MG63 (cell line): ENCODE results near the gene ATP1A2. TPM values are rescaled to one million over a fixed set of nuclear protein-coding genes. Genes with fewer than 3 reads are reported as not detected.
A peak's percentile ranks its signal among the peaks of the same experiment; 100 is the strongest.

ENCODE experiments used
- DNase-seq: peaks from one replicate; pipeline ENCODE4 v3.0.0-alpha.2; 2020
- H3K27me3 ChIP-seq: fragments of 250-450 bp; sonication (Bioruptor Pico); 2 replicates; pipeline ENCODE4 v1.5.1; 2020; ENCODE audit warnings: mild to moderate bottlenecking, moderate library complexity
- H3K36me3 ChIP-seq: fragments of 250-450 bp; sonication (Bioruptor Pico); 2 replicates; pipeline ENCODE4 v1.5.1; 2020; ENCODE audit warnings: mild to moderate bottlenecking, moderate library complexity
- H3K4me3 ChIP-seq: fragments of 250-450 bp; sonication (Bioruptor Pico); 2 replicates; pipeline ENCODE4 v1.5.1; 2020; ENCODE audit warnings: mild to moderate bottlenecking, moderate library complexity
- H3K9me3 ChIP-seq: fragments of 250-450 bp; sonication (Bioruptor Pico); 2 replicates; pipeline ENCODE4 v1.5.1; 2020; ENCODE audit warnings: mild to moderate bottlenecking, moderate library complexity
- total RNA-seq: library from RNA; depleted of rRNA; stranded (reverse); fragments of >200 nt; shearing (Covaris generic); gene quantifications from 2 replicates; pipeline ENCODE4 v1.2.3, GENCODE V29; 2014; ENCODE audit warnings: low replicate concordance

ATP1A2 gene
- total RNA-seq, 1 experiment from 2014 or later: not detected

DNA sequence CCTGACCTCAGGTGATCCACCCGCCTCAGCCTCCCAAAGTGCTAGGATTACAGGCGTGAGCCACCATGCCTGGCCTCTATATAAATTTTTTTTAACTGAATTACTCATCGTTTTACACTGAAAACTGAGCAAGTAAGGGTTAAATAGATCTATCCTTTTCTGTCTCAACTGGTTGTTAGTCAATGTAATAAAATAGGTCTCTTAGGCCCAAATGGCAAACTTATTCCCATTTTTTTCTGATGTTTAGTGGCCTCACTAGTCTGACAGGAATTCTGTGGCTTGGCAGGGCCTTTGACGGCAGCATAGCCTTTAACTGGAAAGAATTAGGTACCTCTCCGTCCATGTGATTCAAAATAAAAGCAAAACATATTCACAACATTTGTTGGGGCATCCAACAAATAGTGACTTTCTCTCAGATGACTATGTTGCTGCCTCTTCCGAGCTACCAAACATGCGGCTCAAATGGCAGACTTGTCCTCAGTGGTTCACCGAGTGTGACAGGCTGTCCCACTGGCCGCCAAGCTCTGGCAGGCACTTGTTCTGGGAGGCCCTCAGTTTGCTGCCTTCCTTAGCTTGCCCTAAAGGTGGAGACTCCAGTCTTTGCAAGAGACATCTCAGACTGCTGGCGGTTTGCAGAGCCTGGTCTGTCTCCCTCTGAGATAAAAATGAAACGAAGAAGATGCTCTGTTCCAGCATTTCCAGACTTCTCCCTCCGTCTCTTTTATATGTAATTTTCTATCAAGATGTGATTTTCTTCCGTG, 53.2 kb downstream of the ATP1A2 start:
- Histone ChIP-seq H3K4me3 (no peak overlapping the region), H3K36me3 (no peaks in the 10 kb centered on the region), H3K27me3 (no peaks in the 10 kb centered on the region), H3K9me3 (no peaks in the 10 kb centered on the region)
- DNase-seq: no peak

- H3K36me3 ChIP-seq: no peaks in the 10 kb centered on the region
Measured at GRCh38 chr1:160169553-160170399, 54.2 kb downstream of the ATP1A2 start.

DNA sequence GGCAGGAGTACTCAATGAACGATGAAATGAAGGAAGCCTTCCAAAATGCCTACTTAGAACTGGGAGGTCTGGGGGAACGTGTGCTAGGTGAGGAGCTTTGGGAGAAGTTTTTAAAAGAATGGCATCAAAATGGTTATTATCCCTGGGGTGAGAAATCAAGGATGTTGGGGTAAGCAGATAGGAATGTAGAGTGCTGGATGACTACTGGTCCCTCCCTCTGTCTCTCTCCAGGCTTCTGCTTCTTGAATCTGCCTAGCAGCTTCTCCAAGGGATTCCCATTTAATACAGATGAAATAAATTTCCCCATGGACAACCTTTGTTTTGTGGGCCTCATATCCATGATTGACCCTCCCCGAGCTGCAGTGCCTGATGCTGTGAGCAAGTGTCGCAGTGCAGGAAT, 55.8 kb downstream of the ATP1A2 start:
- no peak for DNase-seq
- Histone ChIP-seq H3K9me3 (no peaks in the 10 kb centered on the region), H3K27me3 (no peaks in the 10 kb centered on the region; the same call in 1 of the 2 replicates), H3K4me3 (no peak overlapping the region), H3K36me3 (no peaks in the 10 kb centered on the region)

More at GRCh38 chr1:160169553-160170399, 54.2 kb downstream of the ATP1A2 start:
- no peak overlapping the region for H3K4me3 ChIP-seq
- no peaks in the 10 kb centered on the region for H3K9me3 ChIP-seq
- no peaks in the 10 kb centered on the region for H3K27me3 ChIP-seq
- DNase-seq: no peak

DNA sequence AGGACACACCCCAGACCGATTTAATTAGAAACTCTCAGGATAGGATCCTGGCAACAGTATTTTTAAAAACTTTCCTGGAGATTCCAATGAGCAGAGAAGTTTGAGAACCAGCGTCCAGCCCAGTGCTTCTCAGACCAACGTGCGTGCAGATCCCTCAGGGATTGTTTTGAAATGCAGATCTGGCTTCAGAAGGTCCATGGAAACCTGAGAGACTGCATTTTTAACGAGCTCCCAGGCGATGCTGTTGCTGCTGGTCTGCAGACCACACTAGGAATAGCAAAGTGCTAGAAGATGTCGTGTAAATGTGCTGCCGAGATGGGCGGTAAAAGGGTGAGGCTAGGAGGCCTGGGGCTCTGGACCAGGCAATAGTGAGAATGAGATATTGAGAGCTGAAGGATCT, 56.4 kb downstream of the ATP1A2 start:
- H3K27me3 ChIP-seq: no peaks in the 10 kb centered on the region; the same call in 1 of the 2 replicates
- H3K36me3 ChIP-seq: no peaks in the 10 kb centered on the region
- H3K4me3 ChIP-seq: no peak overlapping the region
- DNase-seq: no peak
- no peaks in the 10 kb centered on the region for H3K9me3 ChIP-seq

DNA sequence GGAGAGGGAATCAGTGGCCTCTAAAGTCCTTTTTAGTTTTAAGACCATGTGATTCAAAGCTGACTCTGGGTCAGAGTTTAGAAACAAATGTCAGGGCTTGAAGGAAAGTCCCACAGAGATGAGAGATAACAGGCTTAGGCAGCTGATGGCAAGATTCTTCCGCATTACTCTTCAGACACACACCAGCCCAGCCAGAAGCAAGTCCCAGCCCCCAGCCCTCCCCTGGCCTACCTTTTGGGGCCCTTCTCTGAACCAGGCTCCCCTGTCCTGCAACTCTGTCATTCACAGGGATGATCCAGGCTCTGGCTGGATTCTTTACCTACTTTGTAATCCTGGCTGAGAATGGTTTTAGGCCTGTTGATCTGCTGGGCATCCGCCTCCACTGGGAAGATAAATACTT, 61.7 kb downstream of the ATP1A2 start:
- Histone ChIP-seq H3K9me3 (no peaks in the 10 kb centered on the region), H3K36me3 (no peaks in the 10 kb centered on the region), H3K4me3 (no peak overlapping the region), H3K27me3 (no peaks in the 10 kb centered on the region; the same call in none of the 2 replicates)
- no peak for DNase-seq

- Histone ChIP-seq H3K9me3 (no peaks in the 10 kb centered on the region), H3K36me3 (no peaks in the 10 kb centered on the region), H3K4me3 (no peak overlapping the region), H3K27me3 (no peaks in the 10 kb centered on the region; the same call in none of the 2 replicates)
- no peak for DNase-seq
Measured at GRCh38 chr1:160177667-160178066, 62.1 kb downstream of the ATP1A2 start.

DNA sequence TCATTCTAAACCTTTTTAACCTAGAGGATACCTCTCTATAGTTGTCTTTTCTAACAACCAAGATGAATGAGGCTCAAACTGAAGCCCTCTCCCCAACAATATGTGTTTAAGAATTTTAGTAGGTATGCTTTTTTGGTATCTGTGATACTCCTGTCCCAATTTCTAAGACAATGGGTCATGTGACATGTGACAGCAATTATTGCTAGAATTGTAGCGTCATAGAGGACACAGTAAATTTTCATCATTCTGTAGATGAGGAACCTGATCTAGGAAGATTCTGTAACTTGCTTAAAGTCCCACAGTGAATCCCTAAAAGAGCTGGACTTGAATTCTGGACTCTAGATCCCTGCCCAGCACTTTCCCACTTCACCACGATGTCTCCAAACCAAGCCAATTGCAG, 63.2 kb downstream of the ATP1A2 start:
- H3K4me3 ChIP-seq: no peak overlapping the region
- no peak for DNase-seq
- H3K9me3 ChIP-seq: no peaks in the 10 kb centered on the region
- H3K36me3 ChIP-seq: no peaks in the 10 kb centered on the region
- H3K27me3 ChIP-seq: no peaks in the 10 kb centered on the region; the same call in none of the 2 replicates

DNA sequence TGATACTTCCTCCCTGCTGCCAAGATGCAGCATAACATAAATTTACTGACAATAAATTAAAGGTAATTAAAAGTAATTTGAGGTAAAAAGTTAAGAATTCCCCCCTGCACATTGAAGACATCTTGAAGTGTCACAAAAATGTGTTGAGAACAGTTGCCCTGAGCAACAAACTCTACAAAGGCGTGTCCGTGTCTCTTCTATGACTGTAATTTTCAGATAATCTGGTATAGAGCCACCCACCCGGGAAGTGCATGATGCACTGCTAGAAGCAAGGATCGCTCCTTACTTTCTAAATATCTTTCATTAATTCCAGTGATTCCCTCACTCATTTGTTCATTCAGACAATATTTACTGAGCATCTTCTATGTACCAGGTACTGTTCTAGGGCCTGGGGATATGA, 63.8 kb downstream of the ATP1A2 start:
- no peak for DNase-seq
- Histone ChIP-seq H3K27me3 (no peaks in the 10 kb centered on the region; the same call in none of the 2 replicates), H3K9me3 (no peaks in the 10 kb centered on the region), H3K4me3 (no peak overlapping the region), H3K36me3 (no peaks in the 10 kb centered on the region)

GRCh38 chr1:160186246-160186645, 70.7 kb downstream of the ATP1A2 start:
- H3K27me3 ChIP-seq: no peaks in the 10 kb centered on the region; the same call in 1 of the 2 replicates
- no peaks in the 10 kb centered on the region for H3K36me3 ChIP-seq
- H3K4me3 ChIP-seq: no peak overlapping the region
- H3K9me3 ChIP-seq: no peaks in the 10 kb centered on the region
- DNase-seq: no peak

DNA sequence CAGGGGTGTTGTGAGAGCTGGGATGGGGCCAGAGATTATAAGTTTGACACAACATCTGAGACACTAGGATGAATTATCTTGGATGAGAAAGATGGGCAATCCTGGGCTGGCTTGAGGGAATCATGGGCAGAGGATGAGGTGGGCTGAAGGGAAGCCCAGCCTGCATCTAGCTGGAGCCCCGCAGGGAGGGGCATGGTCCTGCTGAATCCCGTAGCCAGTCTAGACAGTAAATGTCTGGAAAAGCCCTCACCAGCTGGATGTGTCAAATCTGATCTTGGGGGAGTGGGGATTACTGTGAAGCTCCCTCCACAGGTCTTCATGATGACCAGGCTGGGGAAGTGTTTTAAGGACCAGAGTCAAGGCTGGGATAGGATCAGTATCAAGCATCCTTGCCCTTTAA, 71.2 kb downstream of the ATP1A2 start:
- H3K9me3 ChIP-seq: no peaks in the 10 kb centered on the region
- H3K36me3 ChIP-seq: no peaks in the 10 kb centered on the region
- H3K4me3 ChIP-seq: no peak overlapping the region
- no peaks in the 10 kb centered on the region; the same call in 1 of the 2 replicates for H3K27me3 ChIP-seq
- no peak for DNase-seq

DNA sequence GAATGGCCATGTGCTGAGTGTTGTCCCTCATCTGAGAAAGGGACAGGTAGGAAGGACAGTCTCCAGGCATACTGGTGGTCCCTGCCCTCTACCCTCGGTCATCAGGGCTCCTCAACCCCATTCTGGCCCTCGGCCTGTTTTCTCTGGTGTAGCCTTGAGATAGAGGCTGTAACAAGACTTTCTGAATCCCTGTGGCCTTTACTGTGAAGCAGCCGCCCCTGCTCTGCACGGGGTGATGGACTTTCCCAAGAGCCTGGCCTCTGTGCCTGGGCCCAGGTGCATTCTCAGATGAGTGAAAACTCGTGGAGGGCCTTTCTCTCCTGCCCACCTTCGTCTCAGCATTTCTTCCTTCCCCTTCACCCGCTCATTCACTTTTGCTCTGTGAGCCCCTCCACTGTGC, 71.8 kb downstream of the ATP1A2 start:
- H3K36me3 ChIP-seq: no peaks in the 10 kb centered on the region
- DNase-seq: no peak

DNA sequence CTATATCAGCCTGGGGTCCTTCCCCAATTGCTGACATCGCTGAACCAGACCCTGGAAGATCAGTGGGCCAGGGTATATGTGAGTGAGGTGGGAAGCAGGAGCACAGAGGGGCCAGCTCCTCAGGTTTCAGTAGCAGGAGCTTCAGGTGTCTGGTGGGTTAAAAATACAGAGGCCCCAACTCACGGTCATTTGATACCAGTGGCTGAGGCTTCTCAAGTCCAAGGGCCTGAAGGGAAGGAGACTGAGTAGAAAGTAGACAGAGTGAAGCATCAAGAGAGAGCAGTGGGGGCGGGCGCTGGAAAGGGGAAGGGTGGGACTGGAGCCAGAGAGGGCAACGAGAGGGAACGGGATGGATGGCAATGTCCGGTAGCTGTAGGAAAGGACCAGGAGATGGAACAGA, 72.8 kb downstream of the ATP1A2 start:
- H3K27me3 ChIP-seq: no peaks in the 10 kb centered on the region
- no peak overlapping the region for H3K4me3 ChIP-seq
- DNase-seq: no peak
- no peaks in the 10 kb centered on the region for H3K9me3 ChIP-seq
- no peaks in the 10 kb centered on the region for H3K36me3 ChIP-seq

More for the DNA sequence above, 71.8 kb downstream of the ATP1A2 start:
- Histone ChIP-seq H3K9me3 (no peaks in the 10 kb centered on the region), H3K4me3 (no peak overlapping the region), H3K27me3 (no peaks in the 10 kb centered on the region)

- DNase-seq: peak; percentile 78
- Histone ChIP-seq H3K27me3 (no peaks in the 10 kb centered on the region), H3K9me3 (no peaks in the 10 kb centered on the region), H3K36me3 (no peaks in the 10 kb centered on the region), H3K4me3 (no peak within 1 kb of the TSS)
Measured at GRCh38 chr1:160189649-160190625, 74.4 kb downstream of the ATP1A2 start, which contains the start of gene CASQ1. CASQ1 (plus strand) TSS chr1:160190575; CDS start chr1:160190752, 177 bp downstream.

- DNase-seq: no peak
- no peaks in the 10 kb centered on the region for H3K9me3 ChIP-seq
- H3K36me3 ChIP-seq: no peaks in the 10 kb centered on the region
- no peaks in the 10 kb centered on the region for H3K27me3 ChIP-seq
- H3K4me3 ChIP-seq: no peak overlapping the region
Measured at GRCh38 chr1:160191756-160192155, 76.2 kb downstream of the ATP1A2 start.

- H3K4me3 ChIP-seq: no peak overlapping the region
- no peaks in the 10 kb centered on the region for H3K9me3 ChIP-seq
- H3K36me3 ChIP-seq: no peaks in the 10 kb centered on the region
- no peak for DNase-seq
- H3K27me3 ChIP-seq: no peaks in the 10 kb centered on the region
Measured at GRCh38 chr1:160192234-160192633, 76.7 kb downstream of the ATP1A2 start.
